Measurements from ENCODE around the gene SLC38A3.

SLC38A3 gene

GRCh38 chr3:50230794-50231125 lies 25.7 kb downstream of the SLC38A3 start:
- TF ChIP-seq, protein P1, sequence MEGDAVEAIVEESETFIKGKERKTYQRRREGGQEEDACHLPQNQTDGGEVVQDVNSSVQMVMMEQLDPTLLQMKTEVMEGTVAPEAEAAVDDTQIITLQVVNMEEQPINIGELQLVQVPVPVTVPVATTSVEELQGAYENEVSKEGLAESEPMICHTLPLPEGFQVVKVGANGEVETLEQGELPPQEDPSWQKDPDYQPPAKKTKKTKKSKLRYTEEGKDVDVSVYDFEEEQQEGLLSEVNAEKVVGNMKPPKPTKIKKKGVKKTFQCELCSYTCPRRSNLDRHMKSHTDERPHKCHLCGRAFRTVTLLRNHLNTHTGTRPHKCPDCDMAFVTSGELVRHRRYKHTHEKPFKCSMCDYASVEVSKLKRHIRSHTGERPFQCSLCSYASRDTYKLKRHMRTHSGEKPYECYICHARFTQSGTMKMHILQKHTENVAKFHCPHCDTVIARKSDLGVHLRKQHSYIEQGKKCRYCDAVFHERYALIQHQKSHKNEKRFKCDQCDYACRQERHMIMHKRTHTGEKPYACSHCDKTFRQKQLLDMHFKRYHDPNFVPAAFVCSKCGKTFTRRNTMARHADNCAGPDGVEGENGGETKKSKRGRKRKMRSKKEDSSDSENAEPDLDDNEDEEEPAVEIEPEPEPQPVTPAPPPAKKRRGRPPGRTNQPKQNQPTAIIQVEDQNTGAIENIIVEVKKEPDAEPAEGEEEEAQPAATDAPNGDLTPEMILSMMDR (conservative IDR thresholded peaks at IDR 0.05; ENCODE audit: low read depth), result no peak
- ChIA-PET CTCF (no interaction called here), POLR2A (ENCODE audit: low non-redundant PET) (no interaction called here)
- H3K27ac ChIP-seq, result peak overlapping the region; percentile 94
- no peak for DNase-seq (ENCODE audit: low spot score)

GRCh38 chr3:50231581-50231980 lies 26.5 kb downstream of the SLC38A3 start:
- DNase-seq (ENCODE audit: low spot score), result no peak
- TF ChIP-seq, protein P1 (conservative IDR thresholded peaks at IDR 0.05; ENCODE audit: low read depth), result no peak
- H3K27ac ChIP-seq, result no peak overlapping the region
- ChIA-PET POLR2A (ENCODE audit: low non-redundant PET) (no interaction called here), CTCF (no interaction called here)

- TF ChIP-seq, protein P1 (conservative IDR thresholded peaks at IDR 0.05; ENCODE audit: low read depth), result no peak
- ChIA-PET CTCF (interaction anchor here (0.6 kb wide), 1 partner anchor 14 kb away, joined by 3 read pairs; no protein-coding TSS in a partner anchor), POLR2A (ENCODE audit: low non-redundant PET) (no interaction called here)
- DNase-seq (ENCODE audit: low spot score), result no peak
- H3K27ac ChIP-seq, result peak overlapping the region; percentile 100; the same call in 1 of the 2 replicates
Observed at GRCh38 chr3:50232303-50232702, 27.2 kb downstream of the SLC38A3 start.

DNA sequence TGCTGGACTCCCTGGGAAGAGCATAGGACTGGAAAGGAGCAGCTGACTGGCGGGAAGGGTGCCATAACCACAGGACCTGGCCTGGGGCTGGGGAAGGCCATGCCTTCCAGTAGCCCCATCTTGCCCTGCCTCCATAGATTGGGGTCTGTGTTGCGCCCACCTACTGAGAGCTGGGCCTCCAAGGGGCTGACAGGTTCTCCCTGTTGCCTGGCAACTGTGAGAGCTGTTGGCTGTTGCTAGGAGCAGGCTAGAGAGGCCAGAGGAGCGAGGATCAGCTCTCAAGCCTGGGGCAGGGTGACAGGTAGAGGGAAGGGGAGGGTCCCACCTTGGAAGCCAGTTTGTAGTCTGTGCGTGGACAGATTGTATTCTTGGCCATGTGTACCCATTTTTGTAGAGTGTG lies 28.1 kb downstream of the SLC38A3 start:
- ChIA-PET POLR2A (ENCODE audit: low non-redundant PET) (no interaction called here), CTCF (interaction anchor here (0.6 kb wide), 1 partner anchor 1060 kb away, joined by 3 read pairs; no protein-coding TSS in a partner anchor)
- TF ChIP-seq, protein P1 (conservative IDR thresholded peaks at IDR 0.05; ENCODE audit: low read depth), result no peak
- no peak for DNase-seq (ENCODE audit: low spot score)
- peak overlapping the region; percentile 100 for H3K27ac ChIP-seq

GRCh38 chr3:50235716-50236483 lies 30.8 kb downstream of the SLC38A3 start, which contains the start of gene GNAI2:
Gene GNAI2, plus strand, starts transcription at chr3:50236204. Its CDS starts 132 bp downstream, at chr3:50236336.
- peak; percentile 94 for DNase-seq (ENCODE audit: low spot score)
- POLR2A ChIA-PET (ENCODE audit: low non-redundant PET), result interaction anchor here (0.8 kb wide), 1 partner anchor 16 kb away, joined by 4 read pairs; no protein-coding TSS in a partner anchor
- TF ChIP-seq, protein P1 (conservative IDR thresholded peaks at IDR 0.05; ENCODE audit: low read depth), result no peak
- peak within 1 kb of the TSS; percentile 100 for H3K27ac ChIP-seq
- CTCF ChIA-PET, result interaction anchor here (1.1 to 1.5 kb wide), 2 partner anchors 9 to 11 kb away, joined by 3 to 4 read pairs; no protein-coding TSS in a partner anchor

DNA sequence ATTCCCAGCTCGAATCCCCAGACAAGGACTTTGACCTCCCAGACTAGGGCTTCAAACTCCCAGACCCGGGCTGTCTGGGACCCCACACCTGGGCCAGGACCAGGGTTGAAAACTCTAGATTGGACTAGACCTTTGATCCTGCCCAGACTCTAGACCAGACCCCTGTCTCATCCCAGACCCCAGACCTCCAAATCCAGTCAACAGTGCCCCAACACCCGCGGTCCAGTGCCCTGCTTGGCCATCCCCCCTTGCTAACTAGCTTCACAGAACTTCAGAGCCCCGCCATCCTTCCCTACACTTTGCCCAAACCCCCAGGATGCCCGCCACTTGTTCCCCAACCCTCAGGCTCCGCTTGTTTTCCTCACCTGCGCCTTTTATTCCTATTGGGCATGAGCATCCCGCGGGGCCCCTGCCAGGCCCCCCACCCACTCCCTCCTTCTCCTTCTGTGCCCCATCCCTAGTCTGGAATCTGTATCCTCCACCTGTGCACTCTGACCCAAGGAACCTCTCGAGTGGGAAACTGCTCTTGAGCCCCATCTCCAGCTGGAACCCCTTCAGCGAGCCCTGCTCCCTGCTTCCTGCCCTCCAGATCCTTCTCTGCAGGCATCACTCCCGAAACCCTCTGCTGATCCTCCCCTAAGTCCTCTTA lies 31.5 kb downstream of the SLC38A3 start:
- TF ChIP-seq, protein P1 (conservative IDR thresholded peaks at IDR 0.05; ENCODE audit: low read depth), result no peak
- ChIA-PET POLR2A (ENCODE audit: low non-redundant PET) (no interaction called here), CTCF (interaction anchor here (0.8 to 1.5 kb wide), 3 partner anchors 10 kb away, joined by 3 to 5 read pairs (median 4); no protein-coding TSS in a partner anchor)

More for the DNA sequence above, 31.5 kb downstream of the SLC38A3 start:
- peak overlapping the region; percentile 100 for H3K27ac ChIP-seq
- no peak for DNase-seq (ENCODE audit: low spot score)

All from RWPE1 (cell line).